Posterior cingulate gyrus (tissue), 11 donors: ENCODE results near the gene THSD8.

Experiments used
- DNase-seq, 10 donors: peaks; one replicate each; pipeline versions ENCODE4 v3.0.0 to v3.0.0-alpha.2; 2020 to 2021; ENCODE audit warnings: mixed read lengths in 3 of 10
- intact Hi-C: fragments of 100-400 bp; cut with DNase I; formaldehyde crosslinking; loops from one replicate; pipeline ENCODE4 v1.15.1; 2023

The THSD8 gene

DNA sequence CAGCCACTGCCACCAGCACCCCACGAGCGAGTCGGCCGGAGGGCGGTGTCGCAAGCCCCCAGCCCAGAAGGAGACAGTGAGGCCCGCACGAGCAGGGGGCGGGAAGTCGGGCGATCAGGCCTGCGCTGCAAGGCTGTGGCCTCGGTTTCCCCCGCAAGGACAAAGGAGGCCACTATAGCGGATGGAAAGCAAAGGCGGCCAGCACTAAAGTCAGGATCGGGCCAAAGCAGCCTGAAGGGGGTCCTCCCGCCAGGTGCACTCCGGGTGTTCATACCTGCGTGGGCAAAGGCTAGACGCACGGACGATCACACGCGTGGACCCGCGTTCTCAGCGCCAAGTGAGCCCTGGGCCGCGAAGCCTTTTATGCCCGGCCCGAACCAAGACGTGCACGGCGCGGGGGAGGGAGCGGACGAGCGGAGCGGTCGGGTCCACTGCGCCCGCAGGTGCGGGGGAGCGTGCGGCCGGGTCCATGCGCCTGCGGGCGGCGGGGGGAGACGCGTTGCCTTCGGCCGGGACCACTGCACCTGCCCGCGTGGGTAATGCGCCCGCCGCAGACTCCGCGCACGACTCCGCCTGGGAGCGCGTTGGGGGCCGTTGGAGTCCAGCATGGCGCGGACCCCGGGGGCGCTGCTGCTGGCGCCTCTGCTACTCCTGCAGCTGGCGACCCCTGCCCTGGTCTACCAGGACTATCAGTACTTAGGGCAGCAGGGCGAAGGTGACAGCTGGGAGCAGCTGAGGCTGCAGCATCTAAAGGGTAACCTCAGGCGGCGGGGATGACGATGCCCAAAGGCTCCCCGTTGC lies at the start of gene THSD8, which contains the start of gene PRDX2:
Gene THSD8, plus strand, starts transcription at position 604 of the 801 bp plus-strand sequence. Its CDS starts 3 bp downstream, at position 607.
Gene PRDX2, minus strand, starts transcription at position 335 of the 801 bp plus-strand sequence. CDS start 539 bp downstream, outside the sequence.
- intact Hi-C loops: loop anchor here (5.0 kb wide), 1 partner anchor 39 kb away; no protein-coding TSS in a partner anchor
- peak; percentile 75 to 98 (median 86) for DNase-seq

- intact Hi-C loops: no loop called here
- DNase-seq: no peak
Observed at GRCh38 chr19:12754465-12755196, 47.2 kb upstream of the THSD8 start.

- DNase-seq: no peak
- intact Hi-C loops: no loop called here
Observed at GRCh38 chr19:12756150-12756883, 45.6 kb upstream of the THSD8 start.

DNA sequence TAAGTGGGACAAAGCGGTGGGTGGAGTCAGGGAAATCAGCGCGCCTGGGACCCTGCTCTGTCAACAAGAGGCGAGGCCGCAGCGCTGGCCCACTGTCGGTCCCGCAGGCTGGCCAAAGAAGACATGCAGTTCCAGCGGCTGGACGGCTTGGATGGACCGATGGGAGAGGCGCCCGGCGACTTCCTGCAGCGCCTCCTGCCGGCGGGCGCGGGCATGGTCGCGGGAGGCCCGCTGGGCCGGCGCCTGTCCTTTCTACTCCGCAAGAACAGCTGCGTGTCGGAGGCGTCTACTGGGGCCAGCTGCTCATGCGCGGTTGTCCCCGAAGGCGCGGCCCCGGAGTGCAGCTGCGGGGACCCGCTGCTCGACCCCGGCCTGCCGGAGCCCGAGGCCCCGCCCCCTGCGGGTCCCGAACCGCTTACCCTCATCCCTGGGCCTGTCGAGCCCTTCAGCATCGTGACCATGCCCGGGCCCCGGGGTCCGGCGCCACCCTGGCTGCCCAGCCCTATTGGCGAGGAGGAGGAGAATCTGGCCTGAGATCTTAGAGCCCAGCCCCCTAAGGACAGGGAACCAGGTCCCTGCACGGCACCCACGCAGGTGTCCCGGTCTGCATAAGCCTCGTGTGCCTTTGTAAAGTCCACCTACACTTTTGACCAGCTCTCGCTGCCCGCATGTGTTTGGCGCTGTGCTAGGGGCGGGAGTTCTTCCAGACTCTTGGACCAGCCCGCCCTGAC lies 44.2 kb upstream of the THSD8 start:
- DNase-seq: peak in 9 of 10 donors; percentile 29 to 96 (median 60)
- intact Hi-C loops: no loop called here

- intact Hi-C loops: loop anchor here (5.0 kb wide), 1 partner anchor 43 kb away; the partner anchor contains the start of genes PRDX2 and THSD8
- no peak for DNase-seq
Observed at GRCh38 chr19:12759686-12760085, 42.2 kb upstream of the THSD8 start.

DNA sequence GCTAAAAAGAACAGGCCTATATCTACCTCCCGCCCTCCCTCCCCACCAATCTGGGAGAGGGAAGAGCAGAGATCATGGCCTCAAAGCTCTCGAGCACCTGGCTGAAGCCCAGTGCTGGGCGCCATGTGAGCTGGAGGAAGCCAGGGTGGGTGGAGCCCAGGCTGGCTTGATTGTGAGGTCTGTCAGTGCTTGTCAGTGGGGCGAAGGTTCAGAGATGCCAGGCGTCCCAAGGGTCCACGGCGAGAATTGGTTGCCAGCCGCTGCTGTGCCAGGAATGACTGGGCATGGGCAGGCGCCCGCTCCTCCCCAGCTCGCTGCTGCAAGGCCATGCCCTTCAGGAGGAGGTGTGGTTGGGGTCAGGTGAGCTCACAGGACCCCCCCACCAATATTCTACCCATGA lies 38.8 kb upstream of the THSD8 start:
- intact Hi-C loops: loop anchor here (5.0 kb wide), 1 partner anchor 39 kb away; the partner anchor contains the start of genes PRDX2 and THSD8
- DNase-seq: no peak

GRCh38 chr19:12764698-12765097 lies 37.2 kb upstream of the THSD8 start:
- intact Hi-C loops: loop anchor here (5.0 kb wide), 1 partner anchor 38 kb away; the partner anchor contains the start of genes PRDX2 and THSD8
- peak in 1 of 10 donors; percentile 56 for DNase-seq

- intact Hi-C loops: no loop called here
- DNase-seq: peak in 9 of 10 donors; percentile 41 to 97 (median 77)
Observed at GRCh38 chr19:12766051-12766521, 35.8 kb upstream of the THSD8 start.

DNA sequence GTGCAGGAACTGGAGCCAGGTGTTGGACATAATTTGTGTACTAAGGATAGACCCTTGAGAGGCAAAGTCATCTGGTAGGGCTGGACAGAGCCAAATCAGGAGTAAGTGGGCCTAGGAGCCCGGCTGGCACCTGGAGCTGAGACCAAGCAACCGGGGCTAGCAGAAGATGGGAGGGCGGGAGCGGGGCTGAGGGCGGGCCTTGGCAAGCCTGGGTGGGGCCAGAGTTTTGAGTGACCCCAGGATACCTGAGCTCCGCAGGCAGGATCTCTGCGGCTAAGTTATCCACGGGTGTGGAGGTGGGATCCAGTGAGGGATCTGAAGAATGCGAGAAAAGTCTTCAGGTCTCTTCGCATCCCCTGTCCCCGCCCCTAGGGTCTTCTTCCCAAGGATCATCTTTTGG lies 34.7 kb upstream of the THSD8 start:
- DNase-seq: peak in 1 of 10 donors; percentile 39
- intact Hi-C loops: no loop called here

DNA sequence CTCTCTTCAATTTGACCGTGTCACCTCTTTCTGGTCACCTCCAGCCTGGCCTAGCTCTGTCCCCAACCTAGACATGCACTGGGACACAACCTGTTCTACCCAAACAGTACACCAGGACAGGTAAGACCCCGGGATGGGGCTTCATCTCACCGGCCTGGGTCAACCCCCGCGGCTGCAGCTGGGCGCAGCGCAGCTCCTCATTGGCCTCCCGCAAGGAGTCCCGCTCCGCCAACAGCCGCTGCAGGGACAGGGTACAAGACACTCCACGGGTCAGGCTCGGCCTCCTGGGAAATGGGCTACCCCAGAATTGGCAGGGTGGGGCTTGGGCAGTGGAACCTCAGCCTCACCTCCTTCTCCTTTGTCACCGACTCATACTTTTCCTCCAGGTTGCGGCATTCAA lies 34.2 kb upstream of the THSD8 start:
- intact Hi-C loops: no loop called here
- peak in 1 of 10 donors; percentile 72 for DNase-seq

DNA sequence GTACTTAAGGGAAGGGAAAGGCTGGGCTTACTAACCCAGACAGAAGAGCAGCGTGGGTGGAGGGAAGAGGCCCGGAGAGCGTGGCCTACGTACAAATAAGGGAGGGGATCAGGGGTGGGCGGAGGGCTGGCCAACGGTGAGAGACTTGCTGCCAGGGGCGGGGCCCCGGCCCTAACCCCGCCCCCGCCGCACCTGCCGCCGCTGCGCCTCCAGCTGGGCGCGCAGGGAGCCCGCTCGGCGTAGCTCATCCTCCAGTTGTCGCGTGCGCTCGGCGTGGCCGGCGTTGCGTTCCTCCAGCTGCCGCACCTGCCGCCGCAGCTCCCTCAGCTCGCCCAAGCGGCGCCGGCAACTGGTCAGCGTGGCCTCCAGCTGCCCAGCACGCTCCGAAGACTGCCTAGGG lies 32.2 kb upstream of the THSD8 start:
- intact Hi-C loops: no loop called here
- no peak for DNase-seq

- intact Hi-C loops: no loop called here
- peak in 1 of 10 donors; percentile 66 for DNase-seq
Observed at GRCh38 chr19:12770922-12771321, 30.9 kb upstream of the THSD8 start.

DNA sequence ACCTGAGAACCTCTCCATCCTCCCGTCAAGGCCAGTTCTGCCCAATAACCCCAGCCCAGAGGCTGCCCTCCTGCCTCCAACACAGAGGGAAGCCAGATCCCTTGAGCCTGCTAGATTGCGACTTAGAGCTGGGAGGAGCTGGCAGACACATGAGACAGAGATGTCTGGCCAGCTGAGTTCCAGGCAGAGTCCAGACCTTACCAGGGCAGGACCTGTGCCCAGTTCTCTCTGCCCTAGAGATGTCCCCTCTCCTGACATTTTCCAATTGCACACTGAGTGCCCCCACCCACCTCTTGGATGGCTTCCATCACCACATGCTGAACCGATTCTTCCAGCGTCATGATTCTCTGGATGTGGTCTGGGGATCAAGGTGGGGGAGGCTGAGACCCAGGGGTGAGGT lies 29.5 kb upstream of the THSD8 start:
- intact Hi-C loops: no loop called here
- no peak for DNase-seq

GRCh38 chr19:12773571-12773970 lies 28.3 kb upstream of the THSD8 start:
- intact Hi-C loops: no loop called here
- DNase-seq: no peak

GRCh38 chr19:12774588-12775555 lies 27.0 kb upstream of the THSD8 start, which contains the start of gene HOOK2:
HOOK2 (minus strand) TSS chr19:12775552; CDS start chr19:12775449, 103 bp downstream.
- DNase-seq: peak in 1 of 10 donors; percentile 91
- intact Hi-C loops: loop anchor here (5.0 kb wide), 1 partner anchor 72 kb away; no protein-coding TSS in a partner anchor

GRCh38 chr19:12777217-12778016 lies 24.5 kb upstream of the THSD8 start:
- intact Hi-C loops: loop anchor here (1.0 to 5.0 kb wide), 2 partner anchors 19 to 70 kb away; no protein-coding TSS in a partner anchor
- DNase-seq: peak; percentile 67 to 97 (median 82)
